Measurements from ENCODE around the gene ITPKB.

- TF ChIP-seq EP300 (IDR thresholded peaks at IDR 0.05): no peak
- no peak for TF ChIP-seq CTCF (IDR thresholded peaks at IDR 0.05)
These were observed 131.3 kb downstream of the ITPKB start for GRCh38 chr1:226607821-226608220.

Data from ovary (tissue), 3 donors.